OCI-M2 (cell line): ENCODE results near the gene CTXN3.

Source experiments
- DNase-seq: peaks from one replicate; lab custom pipeline; 2025; ENCODE audit not compliant: unreplicated experiment; lab: John Stamatoyannopoulos, UW

The CTXN3 gene

DNA sequence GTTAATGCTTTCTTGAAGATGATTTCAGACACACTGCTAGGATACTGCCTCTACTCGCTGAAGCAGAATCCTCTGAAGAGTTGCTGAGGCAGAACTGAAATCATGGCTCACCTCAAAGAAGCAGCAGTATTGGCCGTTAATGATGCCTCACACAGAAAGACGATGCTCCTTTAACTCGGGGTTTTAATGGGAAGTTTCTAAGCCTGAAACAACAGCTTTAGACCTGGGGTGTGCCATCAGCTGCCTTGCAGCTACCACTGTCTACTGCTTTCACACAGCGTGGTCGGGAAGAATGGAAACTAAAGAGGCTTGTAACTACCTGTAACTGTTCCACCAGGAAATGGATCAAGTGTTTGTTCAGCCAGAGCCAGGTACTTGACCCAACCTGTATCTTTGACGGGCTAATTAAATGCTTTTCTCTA is at the start of gene CTXN3:
Gene CTXN3 (plus strand): TSS at position 65 of the 422 bp plus-strand sequence. CDS start 8,440 bp downstream, outside the sequence.
- no peak for DNase-seq

DNA sequence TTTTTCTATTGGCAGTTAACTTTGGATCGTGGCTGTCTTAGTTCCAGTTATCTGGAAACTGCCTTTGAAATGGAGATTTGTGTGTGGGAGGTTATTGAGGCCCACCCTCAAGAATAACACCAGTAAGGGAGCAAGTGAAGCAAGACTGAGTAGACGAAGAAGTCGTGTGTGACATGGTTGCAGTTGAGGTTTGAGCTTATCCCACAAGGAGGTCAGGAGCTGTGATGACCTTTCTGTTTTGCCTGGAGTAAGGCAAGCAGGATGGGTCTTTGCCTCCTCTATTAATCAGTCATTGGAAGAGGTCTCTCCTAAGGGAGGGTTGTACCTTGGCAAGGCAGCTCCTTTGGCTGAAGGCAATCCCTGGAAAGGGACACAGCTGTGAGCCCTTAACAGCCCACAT is 49.6 kb upstream of the CTXN3 start:
- no peak for DNase-seq

DNA sequence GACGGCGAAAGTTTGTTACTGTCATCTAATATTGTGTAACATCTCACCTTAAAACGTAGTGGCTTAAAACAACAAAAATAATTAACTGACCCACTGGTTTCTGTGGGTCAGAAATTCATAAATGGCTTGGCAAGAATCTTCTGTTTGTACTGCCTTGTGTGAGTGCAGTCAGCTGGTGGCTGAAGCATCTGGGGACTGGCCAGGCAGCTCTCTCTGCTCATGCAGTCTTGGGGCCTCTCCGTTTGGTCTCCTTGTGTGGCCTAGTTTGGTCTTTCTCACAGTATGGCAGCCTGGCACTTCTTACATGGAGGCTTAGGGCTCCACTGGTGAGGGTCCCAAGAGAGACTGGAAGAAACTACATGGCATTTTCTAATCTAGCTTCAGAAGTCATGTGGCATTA is 49.0 kb upstream of the CTXN3 start:
- no peak for DNase-seq

DNA sequence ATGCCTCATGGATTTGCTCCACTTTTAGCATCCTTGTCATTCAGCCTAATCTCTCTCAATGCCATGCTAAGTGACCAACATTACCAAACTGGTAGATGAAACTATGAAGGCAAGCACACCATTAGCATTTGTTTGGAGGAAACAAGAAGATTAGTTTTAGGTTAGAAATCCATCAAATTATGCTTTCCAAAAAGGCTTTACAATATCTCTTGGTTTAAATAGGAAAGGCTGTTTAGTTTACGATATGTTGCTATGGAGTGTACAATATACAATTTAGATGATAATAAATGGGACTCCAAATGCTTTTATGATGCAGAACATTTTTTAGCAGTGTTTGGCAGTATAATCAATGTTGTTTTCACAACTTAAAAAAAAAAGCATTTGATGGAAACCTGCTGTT is 47.8 kb upstream of the CTXN3 start:
- DNase-seq: no peak

DNA sequence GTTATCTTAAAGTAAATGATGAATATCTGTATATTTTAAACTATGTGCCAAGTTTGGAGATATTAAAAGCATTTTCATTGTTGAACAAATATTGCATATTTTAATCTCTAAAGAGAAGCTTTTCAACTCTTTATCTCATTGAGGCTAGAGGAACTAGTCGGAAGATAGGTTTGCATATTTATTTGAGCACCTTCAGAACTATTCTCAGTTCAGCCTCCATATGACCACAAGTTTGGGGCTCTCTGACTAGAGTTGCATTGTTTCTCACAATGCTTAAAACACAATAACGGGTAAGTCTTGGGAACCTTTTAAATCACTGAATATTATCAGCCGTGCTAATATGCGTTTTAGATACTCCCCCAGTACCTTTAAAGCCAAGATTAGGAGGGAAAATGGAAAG is 47.3 kb upstream of the CTXN3 start:
- no peak for DNase-seq

DNA sequence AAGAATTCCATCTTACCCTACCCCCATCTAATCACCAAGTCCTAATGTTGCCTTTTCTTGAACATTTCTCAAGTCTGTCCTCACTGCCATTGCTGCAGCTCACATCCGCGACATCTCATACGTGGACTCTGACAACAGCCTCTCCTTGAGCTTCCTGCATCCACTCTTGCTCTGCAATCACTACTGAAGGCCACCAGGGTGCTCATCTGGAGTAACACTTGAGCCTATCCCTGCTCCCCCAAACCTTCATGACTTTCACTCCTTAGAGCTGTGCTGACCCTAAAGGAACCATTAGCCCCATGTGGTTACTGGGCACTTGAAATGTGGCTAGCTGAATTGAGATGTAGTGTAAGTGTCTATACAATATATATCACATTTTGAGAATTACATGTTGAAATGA is 46.4 kb upstream of the CTXN3 start:
- no peak for DNase-seq

DNA sequence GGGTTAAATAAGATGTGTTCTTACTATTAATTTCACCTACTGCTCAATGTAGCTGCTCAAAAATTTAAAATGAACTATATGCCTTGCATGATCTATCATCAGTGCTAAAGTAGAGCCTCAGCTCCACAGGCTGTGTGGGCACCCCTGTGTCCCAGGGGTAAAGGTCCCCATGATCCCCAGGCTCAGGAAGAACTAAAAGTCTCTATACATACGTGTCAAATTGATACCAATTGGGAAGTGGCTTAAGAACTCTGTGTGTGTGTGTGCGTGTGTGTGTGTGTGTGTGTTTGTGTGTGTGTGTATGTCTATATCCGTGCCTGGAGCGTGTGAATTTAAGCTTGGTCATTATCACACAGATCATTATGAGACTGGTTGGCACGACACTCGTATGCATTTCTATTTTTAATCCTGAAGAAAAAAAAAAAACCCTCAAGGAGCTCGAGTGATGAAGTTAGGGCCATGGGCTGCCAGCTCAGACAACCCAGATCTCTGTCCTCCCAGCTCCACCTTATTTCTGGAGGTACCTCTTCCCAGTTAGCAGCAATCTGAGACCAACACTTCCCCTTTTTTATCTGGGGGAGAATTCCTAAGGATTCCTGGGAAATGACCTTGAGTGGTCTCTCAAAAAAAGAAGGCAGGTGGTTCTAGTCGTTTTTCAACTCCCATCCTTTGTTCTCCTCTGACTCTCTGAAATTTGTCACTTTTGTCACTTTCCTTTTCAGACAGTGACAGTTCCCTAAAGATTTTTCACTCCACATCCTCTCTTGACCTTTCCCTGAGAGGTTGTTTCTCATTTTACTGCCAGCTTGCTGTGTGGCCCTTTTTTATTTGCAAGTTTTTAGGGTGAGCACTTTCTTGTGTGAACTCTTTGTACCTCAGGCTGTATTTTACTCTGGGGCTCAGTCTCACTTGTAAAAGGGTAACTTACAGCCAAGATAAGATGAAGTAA is 45.7 kb upstream of the CTXN3 start:
- DNase-seq: no peak

DNA sequence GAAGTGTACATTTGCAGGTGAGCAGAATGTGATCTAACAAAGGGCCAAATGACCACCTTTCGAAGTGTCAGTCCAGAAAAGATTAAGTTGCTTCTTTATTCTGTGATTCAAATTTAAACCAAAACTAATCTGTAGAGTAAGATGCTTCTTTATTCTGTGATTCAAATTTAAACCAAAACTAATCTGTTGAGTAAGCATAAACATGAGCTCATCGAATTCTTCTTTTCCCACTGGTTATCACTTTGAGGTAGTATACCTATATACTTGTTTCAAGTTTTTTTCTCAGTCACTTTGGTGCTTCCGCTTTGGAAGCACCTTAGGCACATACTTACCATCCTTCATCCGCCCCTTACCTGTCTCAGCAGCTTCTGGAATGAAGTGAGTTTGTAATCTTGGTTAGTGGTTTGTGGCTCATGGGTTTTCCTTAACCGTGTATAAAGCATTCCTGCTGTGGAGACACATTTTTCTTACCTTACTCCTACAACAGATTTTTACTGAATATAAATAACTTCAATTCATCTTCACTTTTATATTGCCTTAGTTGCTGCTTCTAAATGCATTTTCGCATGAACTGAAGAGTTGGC is 40.7 kb upstream of the CTXN3 start:
- DNase-seq: no peak

DNA sequence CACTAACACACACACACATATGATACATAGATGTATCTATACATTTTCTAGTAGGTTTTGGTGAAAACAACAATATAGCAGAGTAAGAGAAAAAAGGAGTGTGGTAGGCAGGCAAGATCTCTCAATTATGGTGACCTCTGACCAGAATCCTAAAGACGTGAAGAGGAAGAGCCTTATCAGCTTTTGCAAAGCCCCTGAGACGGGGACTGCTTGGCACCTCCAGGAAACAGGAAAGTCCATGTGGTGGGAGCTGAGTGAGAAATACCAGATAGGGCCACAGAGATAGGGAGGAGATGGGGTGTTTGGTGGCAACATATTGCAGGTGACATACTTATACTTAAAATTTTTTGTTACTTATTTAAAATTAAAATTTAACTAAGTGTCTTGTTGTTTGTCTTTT is 39.9 kb upstream of the CTXN3 start:
- no peak for DNase-seq

DNA sequence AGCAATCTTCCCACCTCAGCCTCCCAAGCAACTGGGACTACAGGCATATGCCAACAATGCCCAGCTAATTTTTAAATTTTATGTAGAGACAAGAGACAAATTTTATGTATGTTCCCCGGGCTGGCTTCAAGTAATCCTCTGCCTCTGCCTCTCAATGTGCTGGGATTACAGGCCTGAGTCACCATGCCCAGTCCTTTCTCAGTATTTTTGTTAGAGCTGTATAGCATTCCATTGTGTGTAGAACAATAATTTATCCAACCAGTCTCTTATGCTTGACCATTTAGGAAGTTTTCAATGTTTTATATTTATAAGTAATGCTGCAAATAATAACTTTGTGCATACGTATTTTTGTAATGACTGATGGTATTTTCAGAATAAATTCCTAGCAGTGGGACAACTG is 38.9 kb upstream of the CTXN3 start:
- no peak for DNase-seq

DNA sequence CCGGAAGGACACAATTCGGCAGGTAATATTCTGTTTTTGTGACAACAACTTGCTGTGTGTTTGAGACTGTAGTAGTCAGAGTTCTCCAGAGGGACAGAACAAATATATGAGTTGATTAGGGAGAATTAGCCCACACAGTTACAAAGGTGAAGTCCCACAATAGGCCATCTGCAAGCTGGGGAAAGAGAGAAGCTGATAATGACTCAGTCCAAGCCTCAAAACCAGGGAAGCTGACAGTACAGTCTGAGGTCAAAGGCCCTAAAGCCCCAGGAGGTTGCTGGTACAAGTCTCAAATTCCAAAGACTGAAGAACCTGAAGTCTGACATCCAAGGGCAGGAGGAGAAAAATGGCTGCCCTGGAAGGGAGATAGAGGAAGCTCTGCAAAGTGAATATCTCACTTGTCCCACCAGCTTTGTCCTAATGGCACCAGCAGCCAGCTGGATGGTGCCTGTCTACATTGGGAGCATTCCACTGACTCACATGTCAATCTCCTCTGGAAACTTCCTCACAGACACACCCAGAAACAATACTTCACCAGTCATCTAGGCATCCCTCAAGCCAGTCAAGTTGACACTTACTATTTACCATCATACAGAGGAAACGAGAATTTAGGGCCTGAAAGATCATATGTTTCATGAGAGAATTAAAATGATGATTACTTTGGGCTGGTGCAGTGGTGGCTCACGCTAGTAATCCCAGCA is 36.3 kb upstream of the CTXN3 start:
- DNase-seq: no peak

DNA sequence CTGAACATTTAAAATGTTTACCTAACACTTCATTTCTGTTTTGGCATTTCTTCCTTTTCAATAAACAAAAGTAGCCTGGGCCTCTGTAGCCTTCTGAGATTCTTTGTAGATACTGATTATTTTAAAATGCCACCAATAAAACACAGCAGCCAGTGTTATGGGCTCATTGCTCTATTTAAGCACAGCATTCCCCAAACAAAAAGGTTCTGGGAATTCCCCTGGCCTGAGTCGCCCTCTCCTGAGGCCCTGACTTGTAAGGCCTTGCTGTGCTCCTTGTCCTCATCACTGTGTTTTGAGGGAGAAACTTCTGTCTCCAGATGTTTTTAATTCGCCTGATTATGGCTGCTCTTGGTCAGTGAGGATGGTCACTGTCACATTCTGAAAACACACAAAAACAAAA is 33.0 kb upstream of the CTXN3 start:
- DNase-seq: no peak

DNA sequence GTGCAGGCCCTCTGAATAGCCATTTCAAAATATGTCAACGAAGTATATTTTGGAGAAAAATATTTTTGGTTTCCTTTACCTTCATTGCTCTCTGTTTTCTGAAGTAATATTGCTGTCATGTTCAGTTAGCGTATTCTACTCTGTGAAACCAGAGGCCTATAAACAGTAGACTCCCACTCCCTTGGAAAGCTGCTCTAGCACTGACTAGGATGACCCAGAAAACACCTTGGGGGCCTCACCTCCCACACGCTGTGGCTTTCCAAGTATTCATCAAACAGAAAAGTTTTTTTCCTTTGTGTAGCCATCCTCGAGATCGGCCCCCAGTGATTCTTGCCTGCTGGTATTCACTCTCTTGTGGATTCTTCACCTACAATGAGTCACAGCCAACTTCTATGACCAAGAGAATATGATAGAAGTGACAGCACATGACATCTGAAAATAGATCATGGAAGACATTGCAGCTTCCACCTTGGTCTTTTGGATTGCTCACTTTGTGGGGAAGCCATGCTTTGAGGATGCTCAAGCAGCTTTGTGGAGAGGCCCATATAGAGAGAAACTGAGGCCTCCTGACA is 28.9 kb upstream of the CTXN3 start:
- no peak for DNase-seq

DNA sequence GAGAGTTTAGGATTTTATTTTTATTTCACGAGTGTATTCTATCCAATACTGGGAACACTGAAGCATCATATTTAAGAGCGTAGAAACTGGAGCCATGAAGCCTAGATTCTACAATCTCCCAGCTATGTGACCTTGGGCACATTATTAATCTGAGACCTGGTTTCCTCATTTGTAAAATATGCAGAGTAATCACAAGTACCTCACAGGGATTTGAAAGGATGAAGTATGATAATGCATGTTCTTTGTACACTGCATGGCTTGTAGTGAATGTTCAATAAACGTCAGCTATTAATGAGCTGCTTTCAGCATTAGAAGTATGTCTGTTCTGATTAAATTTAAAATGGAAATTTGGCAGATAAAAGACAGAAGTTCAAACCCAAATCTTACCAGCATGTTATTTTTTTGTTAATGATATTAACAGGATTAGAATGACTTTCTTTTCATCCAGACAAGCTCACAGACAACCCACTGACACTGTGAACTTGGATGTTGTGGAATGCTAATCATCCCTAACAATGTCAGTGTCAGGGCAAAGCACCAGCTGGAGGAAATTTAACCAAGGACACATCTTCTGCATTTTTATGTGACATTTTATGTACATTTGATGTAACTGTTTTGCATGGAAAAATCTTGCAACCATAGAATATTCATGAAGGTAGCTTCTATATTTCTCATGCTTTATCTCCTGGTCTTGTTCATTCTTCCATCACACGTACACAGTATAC is 27.1 kb upstream of the CTXN3 start:
- DNase-seq: no peak

DNA sequence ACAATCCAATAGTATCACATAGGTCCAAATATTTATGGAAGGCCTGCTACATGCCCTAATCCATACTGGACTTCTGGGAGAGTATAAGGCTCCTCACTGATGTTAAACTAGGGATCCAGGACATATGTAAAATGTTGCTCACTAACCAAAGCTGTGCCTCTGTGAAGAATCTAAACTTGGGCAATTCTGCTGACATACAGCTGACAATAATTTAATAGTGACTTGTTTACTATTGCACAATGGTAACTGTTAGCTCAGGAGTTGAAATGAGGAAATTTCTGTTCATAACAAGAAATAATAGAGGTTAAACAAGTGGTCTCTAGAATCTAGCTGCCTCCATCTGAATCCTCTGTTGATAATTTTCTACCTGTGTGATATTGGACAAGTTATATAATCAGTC is 14.9 kb upstream of the CTXN3 start:
- no peak for DNase-seq

DNA sequence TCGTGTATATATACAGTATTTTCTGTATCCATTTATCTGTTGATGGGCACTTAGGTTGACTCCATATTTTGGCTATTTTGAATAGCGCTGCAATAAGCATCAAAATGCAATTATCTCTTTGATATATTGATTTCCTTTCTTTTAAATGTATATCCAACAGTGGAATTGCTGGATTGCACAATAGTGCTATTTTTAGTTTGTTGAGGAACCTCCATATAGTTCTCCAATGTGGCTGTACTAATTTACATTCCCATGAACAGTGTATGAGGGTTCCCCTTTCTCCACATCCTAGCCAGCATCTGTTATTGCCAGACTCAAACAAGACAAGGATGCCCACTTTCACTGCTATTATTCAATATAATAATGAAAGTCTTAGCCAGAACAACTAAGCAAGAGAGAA is 9.1 kb upstream of the CTXN3 start:
- DNase-seq: no peak

DNA sequence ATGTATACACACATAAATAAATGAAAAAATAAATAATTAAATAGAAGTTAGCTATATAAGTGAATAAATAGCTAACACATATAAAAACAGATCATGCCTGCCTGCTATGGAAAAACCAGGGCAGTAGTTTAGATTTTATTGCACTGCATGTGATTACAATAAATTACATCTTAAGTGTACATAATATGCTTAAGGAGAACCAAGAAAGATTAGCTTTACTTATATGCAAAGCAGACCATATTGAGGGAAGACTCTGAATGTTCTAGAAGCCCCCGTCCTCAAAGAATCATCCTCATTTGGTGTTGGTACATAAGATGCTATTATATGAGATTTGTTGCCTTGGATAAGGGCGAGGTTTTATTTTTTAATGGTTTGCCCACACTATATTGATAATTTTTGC is 5.9 kb upstream of the CTXN3 start:
- no peak for DNase-seq

DNA sequence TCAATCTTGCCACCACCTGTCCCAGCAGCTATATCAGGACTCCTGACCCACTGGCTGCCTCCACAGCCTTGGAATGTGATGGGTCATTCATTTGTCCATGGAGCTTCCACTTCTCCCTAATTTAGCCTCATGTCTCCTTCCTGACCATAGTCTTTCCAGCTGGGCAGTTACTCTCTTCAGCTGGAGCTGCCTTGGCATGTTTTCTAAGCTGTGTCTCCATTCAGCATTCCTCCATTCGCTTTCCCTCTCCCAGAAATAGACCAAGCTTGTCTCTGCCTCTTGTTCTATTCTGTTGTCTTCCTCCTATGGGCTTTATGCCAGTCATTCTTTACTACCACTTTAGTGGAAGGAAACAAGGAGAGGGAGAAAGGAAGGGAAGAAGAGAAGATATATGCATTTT is 5.3 kb upstream of the CTXN3 start:
- DNase-seq: no peak

DNA sequence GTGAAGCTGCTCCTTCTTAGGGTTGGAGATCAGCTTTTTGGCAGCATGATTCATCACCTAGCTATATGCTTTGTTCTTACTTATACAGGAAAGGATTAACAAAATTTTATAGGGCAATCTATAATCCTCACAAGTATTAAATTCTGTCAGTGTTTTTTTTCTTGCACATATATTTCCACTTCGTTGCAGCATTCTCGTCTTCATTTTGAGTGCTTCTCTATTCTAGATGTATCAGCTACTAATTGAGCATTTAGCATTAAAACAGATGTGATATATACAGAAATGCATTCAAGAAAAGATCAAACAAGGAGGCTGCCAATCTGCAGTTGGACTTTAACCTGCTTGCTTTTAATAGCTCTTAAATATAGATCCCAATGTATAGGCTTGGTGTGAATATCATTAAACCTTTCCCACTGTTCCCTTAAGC is 3.6 kb upstream of the CTXN3 start:
- no peak for DNase-seq

DNA sequence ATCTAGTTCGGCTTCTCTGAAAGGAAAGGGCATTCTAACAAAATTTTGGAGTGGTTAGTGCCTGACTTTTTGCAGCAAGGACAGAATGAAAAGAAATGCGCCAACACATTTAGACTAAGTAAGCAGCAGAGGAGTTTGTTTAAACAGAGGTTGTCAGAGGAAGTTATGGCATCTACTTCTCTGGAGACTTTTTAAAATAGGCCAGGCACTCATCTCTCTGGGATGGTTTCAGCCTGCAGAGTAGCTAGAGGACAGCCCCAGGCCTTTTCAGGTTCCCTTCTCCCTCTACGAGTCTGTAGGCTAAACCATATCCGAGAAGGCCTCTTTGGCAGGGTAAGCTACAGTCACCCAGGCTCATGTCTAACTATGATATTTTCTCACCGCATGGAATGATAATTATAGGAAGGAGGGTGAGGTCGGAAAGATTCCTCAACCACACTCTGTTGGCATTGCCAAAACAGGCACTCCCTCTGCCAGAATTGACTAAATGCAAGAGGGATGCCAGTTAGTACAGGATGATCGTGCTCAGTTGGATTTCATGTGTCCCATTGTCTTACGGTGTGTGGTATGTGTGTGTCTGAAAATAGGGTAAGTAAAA is 1.4 kb upstream of the CTXN3 start:
- DNase-seq: no peak

DNA sequence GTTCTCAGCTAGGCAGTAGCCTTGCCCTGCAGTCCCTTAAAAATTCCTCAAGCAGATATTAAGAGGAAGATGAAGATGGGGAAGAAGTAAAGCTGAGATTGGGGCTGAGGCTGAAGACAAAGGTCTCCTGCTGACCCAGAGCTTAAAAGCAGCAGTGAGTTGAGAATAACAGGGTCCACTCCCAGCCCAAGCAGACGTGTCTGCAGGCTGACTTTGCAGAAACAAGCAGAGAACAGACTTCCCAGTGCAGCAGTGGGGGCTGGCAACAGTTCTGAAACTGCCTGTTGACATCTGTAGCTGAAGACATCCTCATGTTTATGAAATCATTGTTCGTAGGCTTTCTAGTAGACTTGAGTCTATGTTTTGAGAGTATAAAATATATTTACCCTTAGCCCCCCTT is 1.1 kb downstream of the CTXN3 start:
- no peak for DNase-seq
